Activated CD4-positive, alpha-beta memory T cell treated with anti-CD3 and anti-CD28 coated beads for 36 hours (primary cell): ENCODE results near the gene DIO3. TPM values are rescaled to one million over a fixed set of nuclear protein-coding genes. Genes with fewer than 3 reads are reported as not detected.

Experiments
- CTCF ChIA-PET: fragments of 350-600 bp; sonication (Branson Sonifier 250); formaldehyde crosslinking; loops from one replicate; lab custom pipeline; 2021; ENCODE audit warnings: antibody characterized with exemption, inconsistent platforms; lab: Charles Lee
- POLR2A ChIA-PET: fragments of 350-600 bp; sonication (Branson Sonifier 250); formaldehyde crosslinking; loops from one replicate; lab custom pipeline; 2021; ENCODE audit warnings: antibody characterized with exemption; lab: Charles Lee
- DNase-seq: peaks from one replicate; pipeline ENCODE4 v3.0.0-alpha.2; 2020
- H3K27ac Mint-ChIP-seq: one replicate; pipeline ENCODE4 v1.8.0; 2021; ENCODE audit warnings: mixed read lengths
- H3K27me3 Mint-ChIP-seq: one replicate; pipeline ENCODE4 v1.8.0; 2021; ENCODE audit warnings: mixed read lengths
- H3K36me3 Mint-ChIP-seq: one replicate; pipeline ENCODE4 v1.8.0; 2021; ENCODE audit warnings: mixed read lengths
- H3K4me1 Mint-ChIP-seq: one replicate; pipeline ENCODE4 v1.8.0; 2021; ENCODE audit warnings: low read depth, mixed read lengths
- H3K4me3 Mint-ChIP-seq: one replicate; pipeline ENCODE4 v1.8.0; 2021; ENCODE audit warnings: mild to moderate bottlenecking, mixed read lengths
- H3K9me3 Mint-ChIP-seq: one replicate; pipeline ENCODE4 v1.8.0; 2021; ENCODE audit warnings: mixed read lengths
- intact Hi-C: fragments of 100-400 bp; cut with micrococcal nuclease; formaldehyde crosslinking; loops from one replicate; pipeline ENCODE4 v1.15.1; 2023
- total RNA-seq, 2 experiments: library from RNA; stranded (reverse); gene quantifications; one replicate each; pipeline ENCODE4 v1.2.3, GENCODE V29; 2021

The DIO3 gene
- total RNA-seq, 2 experiments from 2014 or later, result not detected

DNA sequence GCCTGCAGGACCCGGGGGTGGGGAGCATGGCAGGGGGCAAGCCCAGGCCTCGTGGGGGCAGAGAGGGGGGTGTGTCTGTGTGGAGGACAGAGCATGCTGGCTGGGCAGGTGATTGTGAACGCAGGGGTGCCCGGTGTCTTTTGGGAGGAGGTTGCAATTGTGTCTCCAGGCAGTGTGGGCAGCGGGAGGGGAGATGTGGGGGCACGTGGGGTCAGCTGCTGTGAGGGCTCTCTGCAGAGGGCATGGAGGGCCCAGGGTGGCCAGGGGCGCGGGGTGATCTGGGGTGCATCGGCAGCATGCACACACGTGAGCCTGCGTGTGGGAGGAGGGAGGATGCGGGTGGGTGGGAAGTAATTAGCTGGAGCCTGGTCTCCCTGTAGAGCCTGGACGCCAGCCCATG is 32.2 kb upstream of the DIO3 start:
- intact Hi-C loops, result no loop called here
- no peak overlapping the region for H3K27ac Mint-ChIP-seq
- ChIA-PET POLR2A (no interaction called here), CTCF (no interaction called here)
- no peaks in the 10 kb centered on the region for H3K9me3 Mint-ChIP-seq
- H3K4me1 Mint-ChIP-seq, result peaks cover 5% of the 10 kb centered on the region
- H3K36me3 Mint-ChIP-seq, result no peaks in the 10 kb centered on the region
- no peak for DNase-seq
- H3K27me3 Mint-ChIP-seq, result peaks cover 1% of the 10 kb centered on the region
- no peak overlapping the region for H3K4me3 Mint-ChIP-seq

- POLR2A ChIA-PET, result no interaction called here
- intact Hi-C loops, result no loop called here
Measured at GRCh38 chr14:101534198-101534597, 27.1 kb upstream of the DIO3 start.

DNA sequence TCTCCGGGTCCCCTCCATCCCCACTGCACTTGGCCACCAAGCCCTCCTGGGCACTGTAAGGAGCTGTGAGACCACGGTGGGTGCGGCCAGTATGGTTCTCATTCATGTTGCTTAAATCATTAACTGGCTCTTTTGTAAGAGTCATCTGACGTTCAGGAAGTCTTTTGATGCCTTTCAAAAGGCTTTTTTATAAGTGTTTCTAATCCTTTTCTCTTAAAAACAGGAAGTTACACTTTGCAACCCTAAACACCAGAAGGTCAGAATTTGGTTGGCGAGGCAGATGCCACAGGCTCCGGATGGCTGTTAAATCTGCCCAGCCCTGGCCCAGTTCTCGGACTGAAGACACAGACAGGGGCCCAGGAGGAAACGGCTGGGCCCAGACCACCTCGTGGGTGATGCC is 26.1 kb upstream of the DIO3 start:
- no peaks in the 10 kb centered on the region for H3K27me3 Mint-ChIP-seq
- ChIA-PET POLR2A (no interaction called here), CTCF (no interaction called here)
- intact Hi-C loops, result no loop called here
- no peak for DNase-seq
- H3K4me1 Mint-ChIP-seq, result peaks cover 10% of the 10 kb centered on the region
- H3K27ac Mint-ChIP-seq, result no peak overlapping the region
- no peak overlapping the region for H3K4me3 Mint-ChIP-seq
- H3K36me3 Mint-ChIP-seq, result no peaks in the 10 kb centered on the region
- no peaks in the 10 kb centered on the region for H3K9me3 Mint-ChIP-seq

More at GRCh38 chr14:101534198-101534597, 27.1 kb upstream of the DIO3 start:
- CTCF ChIA-PET, result no interaction called here
- DNase-seq, result no peak
- Mint-ChIP-seq H3K4me1 (peaks cover 11% of the 10 kb centered on the region), H3K27ac (no peak overlapping the region), H3K9me3 (no peaks in the 10 kb centered on the region), H3K36me3 (no peaks in the 10 kb centered on the region), H3K27me3 (no peaks in the 10 kb centered on the region), H3K4me3 (no peak overlapping the region)

DNA sequence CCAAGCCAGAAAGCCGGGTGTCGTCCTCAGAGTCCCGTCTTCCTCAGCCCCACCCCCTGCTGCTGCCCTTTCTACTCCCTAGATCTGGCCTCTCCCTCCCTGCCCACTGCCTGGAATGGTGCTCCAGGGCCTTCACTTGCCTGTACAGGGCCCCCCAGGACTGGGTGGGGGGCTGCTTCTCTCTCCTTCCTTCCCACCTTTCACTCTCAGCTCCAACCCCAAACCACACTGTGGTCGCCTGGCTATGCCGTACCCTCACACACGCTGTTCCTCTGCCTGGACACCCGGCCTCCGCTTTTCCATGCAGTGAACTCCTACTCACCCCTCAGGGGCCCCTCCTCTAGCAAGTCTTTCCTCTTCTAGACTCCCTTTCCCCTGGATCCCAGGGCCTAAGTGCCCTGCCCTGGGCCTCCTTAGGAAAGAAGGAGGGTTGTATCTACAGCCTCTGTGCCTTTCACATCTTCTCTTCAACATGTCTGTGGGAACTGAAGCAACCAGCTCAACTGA is 25.5 kb upstream of the DIO3 start:
- CTCF ChIA-PET, result no interaction called here
- DNase-seq, result no peak
- H3K27ac Mint-ChIP-seq, result no peak overlapping the region
- no peak overlapping the region for H3K4me3 Mint-ChIP-seq
- POLR2A ChIA-PET, result no interaction called here
- H3K36me3 Mint-ChIP-seq, result no peaks in the 10 kb centered on the region
- peaks cover 6% of the 10 kb centered on the region for H3K4me1 Mint-ChIP-seq
- intact Hi-C loops, result no loop called here
- no peaks in the 10 kb centered on the region for H3K27me3 Mint-ChIP-seq
- no peaks in the 10 kb centered on the region for H3K9me3 Mint-ChIP-seq

GRCh38 chr14:101537286-101537685 is 24.0 kb upstream of the DIO3 start:
- Mint-ChIP-seq H3K4me3 (no peak overlapping the region), H3K4me1 (peaks cover 6% of the 10 kb centered on the region), H3K9me3 (no peaks in the 10 kb centered on the region), H3K27ac (no peak overlapping the region), H3K36me3 (no peaks in the 10 kb centered on the region), H3K27me3 (no peaks in the 10 kb centered on the region)
- POLR2A ChIA-PET, result no interaction called here
- intact Hi-C loops, result no loop called here
- CTCF ChIA-PET, result no interaction called here
- no peak for DNase-seq

DNA sequence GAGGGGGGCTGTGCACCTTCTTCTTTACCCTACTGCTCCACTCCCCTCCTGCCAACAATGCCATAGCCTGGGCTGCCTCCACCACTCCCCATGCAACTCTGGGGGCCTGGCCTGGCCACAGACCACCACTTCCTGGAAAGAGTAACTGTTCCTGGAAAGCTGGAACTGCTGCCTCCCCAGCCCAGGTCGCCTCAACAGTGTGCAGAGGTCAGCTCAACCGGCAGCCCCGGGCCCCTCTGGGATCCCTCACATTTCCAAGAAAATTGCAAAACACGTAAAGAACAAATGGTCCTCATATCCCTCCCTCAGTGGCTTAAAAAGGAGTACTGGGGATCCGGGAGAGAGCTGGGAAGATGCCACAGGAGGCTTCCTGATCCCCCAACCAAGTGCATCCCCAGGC is 22.4 kb upstream of the DIO3 start:
- DNase-seq, result no peak
- ChIA-PET POLR2A (no interaction called here), CTCF (no interaction called here)
- H3K27ac Mint-ChIP-seq, result no peak overlapping the region
- intact Hi-C loops, result no loop called here
- no peaks in the 10 kb centered on the region for H3K36me3 Mint-ChIP-seq
- H3K4me3 Mint-ChIP-seq, result no peak overlapping the region
- H3K27me3 Mint-ChIP-seq, result no peaks in the 10 kb centered on the region
- peaks cover 4% of the 10 kb centered on the region for H3K9me3 Mint-ChIP-seq
- peaks cover 6% of the 10 kb centered on the region for H3K4me1 Mint-ChIP-seq

GRCh38 chr14:101539880-101540279 is 21.4 kb upstream of the DIO3 start:
- CTCF ChIA-PET, result no interaction called here
- no peaks in the 10 kb centered on the region for H3K27me3 Mint-ChIP-seq
- no peak for DNase-seq
- POLR2A ChIA-PET, result no interaction called here
- H3K4me1 Mint-ChIP-seq, result peaks cover 6% of the 10 kb centered on the region
- H3K4me3 Mint-ChIP-seq, result no peak overlapping the region
- intact Hi-C loops, result no loop called here
- H3K36me3 Mint-ChIP-seq, result no peaks in the 10 kb centered on the region
- H3K27ac Mint-ChIP-seq, result no peak overlapping the region
- H3K9me3 Mint-ChIP-seq, result peaks cover 10% of the 10 kb centered on the region

DNA sequence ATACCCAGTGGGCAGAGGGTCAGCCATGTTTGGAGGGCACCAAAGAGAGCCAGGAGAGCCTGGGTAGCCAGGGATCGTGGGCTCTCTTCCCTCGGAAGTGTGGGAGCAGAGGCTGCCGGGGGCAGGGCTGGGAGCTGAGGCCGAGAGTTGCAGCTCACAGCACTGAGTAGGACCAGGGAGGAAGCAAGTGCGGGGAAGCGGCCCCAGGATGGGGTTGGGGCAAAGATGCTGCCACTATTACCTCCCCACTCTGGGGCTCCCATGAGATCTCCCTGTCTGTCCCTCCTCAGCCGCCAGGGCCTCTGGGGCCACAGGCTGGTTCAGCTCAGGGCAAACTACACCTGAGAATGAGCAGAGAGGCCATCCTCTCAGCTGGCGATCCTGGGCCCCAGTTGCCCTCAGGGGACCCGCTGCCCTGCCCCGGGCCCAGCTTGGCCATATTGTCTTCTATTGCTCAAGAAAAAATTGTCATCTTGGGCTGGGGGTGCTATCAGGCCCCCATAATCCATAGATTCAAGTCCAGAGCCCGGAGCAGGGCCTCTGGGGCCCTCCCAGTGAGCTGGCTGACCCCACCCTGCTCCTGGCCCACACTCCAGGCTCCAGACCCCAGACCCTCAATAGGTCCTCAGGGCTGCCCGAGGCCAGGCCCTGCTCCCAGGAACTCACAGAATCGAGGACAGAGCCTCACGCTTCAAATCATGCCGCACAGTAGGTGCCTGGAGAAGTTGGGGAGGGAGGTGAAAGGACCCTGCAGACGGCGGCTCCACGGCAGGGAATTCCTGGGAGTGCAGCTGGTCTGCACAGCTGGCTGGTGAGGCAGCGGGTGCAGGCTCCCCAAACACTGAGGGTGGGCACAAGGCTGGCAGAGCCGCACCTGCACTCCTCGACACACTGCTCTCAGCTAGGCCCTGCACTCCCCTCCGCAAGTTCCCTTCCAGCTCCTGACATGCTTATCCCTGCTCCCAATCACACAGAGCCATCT is 20.5 kb upstream of the DIO3 start:
- Mint-ChIP-seq H3K27ac (no peak overlapping the region), H3K36me3 (no peaks in the 10 kb centered on the region), H3K27me3 (no peaks in the 10 kb centered on the region), H3K4me1 (peaks cover 3% of the 10 kb centered on the region), H3K4me3 (no peak overlapping the region), H3K9me3 (peaks cover 10% of the 10 kb centered on the region)
- intact Hi-C loops, result no loop called here
- no peak for DNase-seq
- ChIA-PET POLR2A (no interaction called here), CTCF (no interaction called here)

DNA sequence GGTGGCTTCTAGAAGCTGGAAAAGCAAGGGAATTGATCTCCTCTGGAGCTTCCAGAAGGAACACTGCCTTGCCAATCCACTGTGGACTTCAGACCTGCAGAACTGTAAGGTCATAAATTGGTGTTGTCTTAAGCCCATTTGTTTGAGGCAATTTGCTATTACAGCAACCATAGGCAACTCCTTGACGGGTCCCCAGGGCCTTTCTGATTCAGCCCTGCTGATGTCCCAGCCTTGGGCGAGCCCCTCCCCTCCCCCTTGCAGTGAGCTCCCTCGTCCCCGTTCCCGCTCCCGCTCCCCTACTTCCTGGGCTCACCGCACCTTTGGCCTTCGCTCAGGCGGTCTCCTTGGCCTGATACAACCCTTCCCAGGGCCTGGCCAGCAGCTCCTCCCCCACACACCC is 18.9 kb upstream of the DIO3 start:
- H3K36me3 Mint-ChIP-seq, result no peaks in the 10 kb centered on the region
- ChIA-PET CTCF (no interaction called here), POLR2A (no interaction called here)
- H3K4me1 Mint-ChIP-seq, result no peaks in the 10 kb centered on the region
- intact Hi-C loops, result no loop called here
- no peak overlapping the region for H3K4me3 Mint-ChIP-seq
- no peak overlapping the region for H3K27ac Mint-ChIP-seq
- DNase-seq, result no peak
- peaks cover 14% of the 10 kb centered on the region for H3K9me3 Mint-ChIP-seq
- H3K27me3 Mint-ChIP-seq, result no peaks in the 10 kb centered on the region

DNA sequence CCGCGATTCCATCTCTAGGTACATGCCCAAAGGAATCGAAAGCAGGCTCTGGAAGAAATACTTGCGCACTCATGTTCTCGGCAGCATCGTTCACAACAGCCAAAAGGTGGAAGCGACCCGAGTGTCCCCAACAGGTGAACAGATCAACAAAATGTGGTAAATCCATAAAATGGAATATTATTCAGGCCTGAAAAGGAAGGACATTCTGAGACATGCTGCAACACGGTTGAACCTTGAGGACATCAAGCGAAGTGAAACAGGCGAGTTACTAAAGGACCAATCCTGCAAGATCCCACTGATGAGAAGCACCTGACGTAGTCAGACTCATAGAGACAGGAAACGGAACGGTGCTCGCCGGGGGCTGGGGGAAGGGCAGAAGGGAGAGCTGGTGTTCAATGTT is 17.5 kb upstream of the DIO3 start:
- no peak for DNase-seq
- Mint-ChIP-seq H3K36me3 (no peaks in the 10 kb centered on the region), H3K27me3 (no peaks in the 10 kb centered on the region), H3K9me3 (peaks cover 14% of the 10 kb centered on the region), H3K4me1 (no peaks in the 10 kb centered on the region), H3K4me3 (no peak overlapping the region), H3K27ac (no peak overlapping the region)
- intact Hi-C loops, result no loop called here
- ChIA-PET CTCF (no interaction called here), POLR2A (no interaction called here)

DNA sequence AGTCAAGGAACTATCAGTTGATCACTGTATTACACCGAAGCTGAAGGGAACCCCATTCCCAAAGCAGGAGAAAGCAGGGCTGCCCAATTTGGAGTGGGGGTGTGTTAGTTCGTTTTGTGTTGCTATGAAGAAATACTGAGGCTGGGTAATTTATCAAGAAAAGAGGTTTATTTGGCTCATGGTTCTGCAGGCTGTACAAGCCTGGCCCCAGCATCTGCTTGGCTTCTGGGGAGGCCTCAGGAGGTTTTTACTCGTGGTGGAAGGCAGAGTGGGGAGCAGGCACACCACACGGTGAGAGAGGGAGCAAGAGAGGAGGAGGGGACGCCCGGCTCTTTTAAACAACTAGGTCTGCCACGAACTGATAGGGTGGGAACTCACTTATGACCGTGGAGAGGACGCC is 16.7 kb upstream of the DIO3 start:
- intact Hi-C loops, result no loop called here
- CTCF ChIA-PET, result no interaction called here
- DNase-seq, result no peak
- Mint-ChIP-seq H3K4me1 (no peaks in the 10 kb centered on the region), H3K27me3 (peaks cover under 1% of the 10 kb centered on the region), H3K9me3 (peaks cover 14% of the 10 kb centered on the region), H3K36me3 (no peaks in the 10 kb centered on the region), H3K4me3 (no peak overlapping the region), H3K27ac (no peak overlapping the region)
- POLR2A ChIA-PET, result no interaction called here

- no peaks in the 10 kb centered on the region for H3K36me3 Mint-ChIP-seq
- peaks cover 2% of the 10 kb centered on the region for H3K27me3 Mint-ChIP-seq
- CTCF ChIA-PET, result no interaction called here
- H3K27ac Mint-ChIP-seq, result no peak overlapping the region
- intact Hi-C loops, result no loop called here
- no peak overlapping the region for H3K4me3 Mint-ChIP-seq
- POLR2A ChIA-PET, result no interaction called here
- no peak for DNase-seq
- no peaks in the 10 kb centered on the region for H3K4me1 Mint-ChIP-seq
- H3K9me3 Mint-ChIP-seq, result peaks cover 14% of the 10 kb centered on the region
Measured at GRCh38 chr14:101546706-101547105, 14.6 kb upstream of the DIO3 start.
